Panc1 (cell line): ENCODE data around the gene ERN2.

Experiments used
- CTCF ChIP-seq: fragments of 450-650 bp; IDR thresholded peaks from 2 replicates; pipeline ENCODE4 v1.5.1; 2017; ENCODE audit warnings: mild to moderate bottlenecking
- POLR2AphosphoS5 ChIP-seq: IDR thresholded peaks from 2 replicates; pipeline ENCODE4 v1.6.1; 2012; ENCODE audit warnings: mild to moderate bottlenecking, low read depth, low read length, moderate library complexity
- REST ChIP-seq, 2 experiments: IDR thresholded peaks; 2 replicates each; pipeline ENCODE4 v1.6.1; 2011 to 2012; ENCODE audit warnings: low read depth in 2 of 2, control low read depth in 1 of 2, low read length in 1 of 2, mild to moderate bottlenecking in 1 of 2, moderate library complexity in 1 of 2; ENCODE audit not compliant: insufficient read depth in 1 of 2
- SIN3A ChIP-seq: IDR thresholded peaks from 2 replicates; pipeline ENCODE4 v1.6.1; 2012; ENCODE audit warnings: low read depth, mild to moderate bottlenecking, low read length, moderate library complexity, borderline replicate concordance; ENCODE audit not compliant: insufficient read depth

- TF ChIP-seq CTCF = no peak
- TF ChIP-seq POLR2AphosphoS5 = peak; percentile 82; the same call in 1 of the 2 replicates
- no peak for TF ChIP-seq REST (IDR thresholded peaks at IDR 0.05; ENCODE audit: insufficient read depth in 1 of 2, low read depth in 2 of 2, low read length in 1 of 2)
- peak; percentile 99 for TF ChIP-seq SIN3A
Measured at GRCh38 chr16:23678430-23679273, 34.4 kb downstream of the ERN2 start, which contains the start of gene PLK1.
